CD4-positive, alpha-beta T cell treated with Interleukin-4 for 4 hours (primary cell): ENCODE data around the gene MAPKAP1.

Experiments
- DNase-seq: peaks from one replicate; pipeline ENCODE4 v3.0.0-alpha.2; 2020

MAPKAP1 gene

DNA sequence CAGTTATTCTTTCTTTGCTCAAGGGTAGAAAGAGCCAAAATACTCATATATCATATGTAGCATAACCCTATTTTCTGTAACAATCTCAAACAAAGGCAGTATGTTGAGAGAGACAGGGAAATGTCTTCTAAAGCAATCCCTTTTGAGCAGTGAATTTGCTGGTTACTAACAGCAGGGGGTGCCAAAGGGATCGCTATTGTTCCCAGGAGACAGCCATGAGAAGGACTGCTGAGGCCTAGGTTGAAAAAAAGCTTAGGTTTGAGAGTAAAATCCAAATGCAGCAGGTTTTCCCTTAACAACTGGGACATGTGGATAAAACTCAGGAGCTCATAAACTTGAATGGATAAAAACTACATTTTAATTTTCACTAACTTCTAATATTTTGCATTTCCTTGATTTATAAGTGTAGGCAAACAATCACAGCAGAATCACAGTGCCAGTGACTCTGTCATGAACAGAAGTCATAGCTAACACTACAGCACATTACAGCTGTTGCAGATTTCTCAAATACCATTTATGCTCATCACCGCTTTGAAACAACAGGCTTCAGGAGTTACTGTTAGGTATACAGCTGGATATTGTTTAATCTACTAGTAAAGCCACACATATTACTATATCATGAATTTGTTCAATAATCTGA, 148.4 kb downstream of the MAPKAP1 start:
- peak; percentile 62 for DNase-seq

DNA sequence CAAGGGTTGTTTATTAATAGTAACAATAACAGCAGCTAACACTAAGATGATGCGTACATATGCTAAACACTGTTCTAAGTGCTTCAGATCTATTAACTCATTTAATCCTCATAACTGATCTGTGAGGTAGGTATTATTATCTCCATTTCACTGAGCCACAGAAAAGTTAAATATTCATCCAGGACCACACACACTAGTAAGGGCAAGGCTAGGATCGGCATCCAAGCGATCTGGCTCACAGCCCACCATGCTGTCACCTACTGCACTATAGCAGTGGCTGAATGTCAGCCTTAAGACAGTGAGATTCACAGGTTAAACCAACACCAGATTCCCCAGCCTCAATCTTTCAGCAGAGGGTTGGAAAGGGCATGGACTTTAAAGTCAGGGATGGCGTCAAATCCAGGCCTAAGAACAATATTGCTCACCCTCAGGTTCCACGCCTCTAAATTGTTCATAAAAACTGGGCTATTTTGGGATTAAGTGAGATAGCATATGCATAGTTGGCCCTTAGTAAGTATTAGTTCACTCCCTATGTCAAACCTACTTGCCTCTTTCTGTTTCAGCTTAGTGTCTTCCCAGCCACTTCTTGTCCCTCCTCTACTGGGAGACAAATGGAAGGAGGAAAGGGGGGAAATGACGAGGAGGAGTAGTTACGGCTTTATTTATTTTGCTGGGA, 150.8 kb downstream of the MAPKAP1 start:
- no peak for DNase-seq

DNA sequence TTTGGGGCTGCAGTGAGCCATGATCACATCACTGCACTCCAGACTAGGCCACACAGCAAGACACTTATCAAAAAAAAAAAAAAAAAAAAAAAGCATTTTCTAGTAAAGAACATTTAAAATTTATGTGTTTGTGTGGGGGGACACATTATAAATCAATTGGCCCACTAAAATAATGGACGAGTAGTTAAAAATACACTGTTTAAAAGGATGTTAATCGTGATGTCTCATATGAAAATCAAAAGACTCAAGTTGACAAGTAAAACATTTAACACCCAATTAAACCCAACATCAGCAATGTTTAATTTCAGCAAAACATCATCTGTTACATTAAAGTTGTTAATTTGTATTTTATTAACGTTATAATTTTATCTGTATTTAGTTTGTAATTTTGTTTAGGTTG, 152.3 kb downstream of the MAPKAP1 start:
- DNase-seq: no peak

DNA sequence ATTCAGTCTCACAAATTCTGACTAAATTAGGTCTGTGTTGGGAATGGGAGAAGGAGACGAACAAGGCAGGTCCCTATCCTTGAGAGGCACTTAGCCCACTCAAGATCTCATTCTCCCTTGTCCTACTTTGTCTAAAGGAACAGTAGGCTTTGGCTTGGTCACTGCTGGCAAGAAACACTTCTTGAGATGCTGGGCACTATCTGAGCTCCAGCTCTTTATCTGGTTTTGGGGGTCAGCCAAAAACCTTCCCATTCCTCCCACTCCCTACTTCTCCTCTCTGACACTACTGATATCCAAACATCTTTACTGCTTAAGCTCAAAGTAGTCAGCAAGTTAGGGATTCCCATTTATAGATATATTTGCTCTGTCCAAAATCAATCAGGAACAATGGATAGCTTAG, 155.2 kb downstream of the MAPKAP1 start:
- no peak for DNase-seq

DNA sequence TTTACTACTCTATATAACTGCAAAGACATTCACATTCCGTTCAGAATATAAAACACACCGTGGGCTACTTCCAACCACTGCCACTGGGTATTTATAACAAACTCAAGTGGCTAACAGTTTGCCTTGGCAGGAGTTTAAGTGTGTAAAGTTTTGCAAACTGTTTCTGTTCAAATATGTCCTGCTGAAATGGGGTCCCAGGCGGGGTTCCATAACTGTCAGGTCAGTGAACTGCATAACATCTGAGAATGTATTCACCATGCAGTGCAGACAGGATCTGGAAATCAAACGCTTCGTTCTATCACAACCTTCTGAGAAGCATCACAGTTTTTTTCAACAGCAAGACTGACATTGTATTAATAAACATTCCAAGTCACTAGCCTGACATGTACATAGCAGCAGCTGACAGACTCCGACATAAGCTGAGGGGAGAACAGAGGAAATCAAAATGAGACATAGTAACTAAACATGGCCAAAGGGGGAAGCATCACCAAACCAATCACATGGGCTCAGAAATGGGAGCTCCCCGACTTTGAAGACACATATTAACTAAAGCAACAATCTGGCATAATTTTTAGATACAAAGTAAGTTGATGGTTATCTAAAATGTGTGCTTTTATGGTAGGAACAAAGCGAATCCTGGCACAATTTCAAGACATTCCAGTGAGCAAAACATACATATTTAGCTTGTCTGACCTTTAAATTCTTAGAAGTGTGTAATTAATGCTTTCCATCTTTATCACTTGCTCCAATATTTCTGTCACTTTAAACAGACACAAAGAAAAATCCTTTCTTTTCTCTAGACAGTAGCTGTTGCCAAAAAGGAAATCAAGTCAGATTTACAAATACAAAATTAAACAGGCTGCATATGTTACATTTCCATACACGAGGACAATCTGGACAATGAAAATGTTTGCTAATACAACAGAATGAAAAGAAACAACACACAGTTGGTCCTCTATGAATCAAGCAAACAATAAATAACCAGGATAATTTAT, 156.8 kb downstream of the MAPKAP1 start:
- DNase-seq: no peak

DNA sequence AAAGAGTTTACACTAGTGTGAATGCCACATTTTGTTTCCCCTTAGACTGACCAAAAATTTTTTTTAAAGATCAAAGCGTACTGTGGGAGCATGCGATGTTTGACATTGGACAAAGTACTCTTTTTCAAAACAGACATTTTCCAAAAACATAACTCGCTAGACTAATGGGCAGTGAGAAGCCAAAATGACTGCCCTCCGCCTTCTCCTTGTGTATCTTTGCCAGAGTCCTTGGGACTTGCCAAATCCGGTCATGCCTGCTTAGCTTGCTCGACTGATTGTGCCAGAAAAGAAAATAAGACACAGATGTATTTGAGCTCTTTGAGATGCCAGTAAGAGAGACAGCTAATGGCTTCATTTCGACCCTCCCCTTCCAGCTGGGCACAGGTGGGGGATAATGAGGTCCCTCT, 157.5 kb downstream of the MAPKAP1 start:
- no peak for DNase-seq

DNA sequence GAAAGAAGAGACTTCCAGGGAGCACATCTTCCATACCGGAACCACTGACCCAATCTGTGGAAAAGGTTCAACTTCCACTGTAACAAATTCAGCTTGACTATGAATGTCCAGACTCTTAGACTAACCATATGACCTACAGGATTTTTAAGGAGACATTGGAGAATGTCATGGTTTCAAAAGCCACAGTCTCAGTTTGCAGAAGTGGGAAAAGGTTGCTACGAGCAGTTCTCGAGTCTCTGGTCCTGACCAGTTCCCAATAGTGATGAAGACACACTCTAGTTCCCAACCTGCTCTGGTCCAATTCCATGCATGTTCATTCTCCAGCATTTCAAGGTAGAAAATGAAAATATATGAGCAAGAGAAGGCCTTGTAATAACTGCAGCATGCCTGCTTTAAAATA, 158.0 kb downstream of the MAPKAP1 start:
- no peak for DNase-seq

DNA sequence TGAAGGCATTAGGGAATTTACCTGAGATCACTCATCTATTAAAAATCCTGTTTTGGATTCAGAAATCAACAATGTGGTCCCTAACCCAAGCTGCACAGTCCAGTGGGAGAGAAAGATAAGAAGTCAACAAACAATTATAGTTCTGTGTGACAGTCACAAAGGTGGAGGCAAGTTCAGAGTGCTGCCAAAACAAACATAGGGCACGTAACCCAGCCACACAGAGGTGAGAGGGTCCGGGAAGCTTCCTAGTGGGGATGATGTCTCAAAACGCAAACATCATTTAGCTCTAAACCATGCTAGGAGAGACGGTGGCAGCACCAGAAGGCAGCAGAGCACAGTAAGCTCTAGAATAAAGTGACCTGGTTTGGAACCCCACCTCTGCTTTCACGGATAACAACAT, 158.9 kb downstream of the MAPKAP1 start:
- no peak for DNase-seq

DNA sequence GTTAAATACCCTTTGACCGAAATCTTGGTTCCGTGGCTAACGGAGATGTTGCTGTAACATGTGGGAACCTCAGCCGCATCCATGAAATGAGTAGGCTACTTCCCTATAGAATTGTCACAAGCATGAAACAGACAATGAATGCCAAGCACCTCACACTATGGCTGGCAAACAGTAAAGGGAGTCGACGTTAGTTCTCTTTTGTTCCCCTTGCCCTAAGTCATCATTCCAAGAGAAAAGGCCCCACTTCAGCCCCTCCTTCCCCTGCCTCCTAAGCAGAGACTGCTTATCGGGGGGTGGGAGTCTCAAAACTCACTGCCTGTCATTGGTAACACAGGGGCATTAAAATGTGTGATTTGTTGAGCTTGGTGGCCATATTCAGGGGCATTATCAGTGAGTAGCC, 159.6 kb downstream of the MAPKAP1 start:
- DNase-seq: no peak

DNA sequence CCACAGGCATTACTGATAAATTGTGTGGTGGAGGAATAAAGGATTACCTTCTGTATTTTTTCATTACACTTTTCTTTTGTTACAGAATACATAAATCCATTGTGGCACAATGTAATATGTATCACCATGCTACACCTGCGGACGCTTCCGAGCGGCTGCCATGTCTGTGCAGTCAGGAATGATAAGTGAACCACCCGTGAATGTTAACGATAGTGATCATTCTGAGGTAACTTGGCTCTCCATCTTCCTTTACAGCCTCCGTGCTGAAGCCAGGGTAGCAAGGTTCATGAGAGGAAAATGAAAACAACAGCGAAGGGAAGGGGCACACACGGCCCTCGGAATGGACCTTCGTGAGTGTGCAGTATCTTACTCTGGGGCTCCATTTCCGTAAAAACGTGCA, 161.2 kb downstream of the MAPKAP1 start:
- DNase-seq: no peak

DNA sequence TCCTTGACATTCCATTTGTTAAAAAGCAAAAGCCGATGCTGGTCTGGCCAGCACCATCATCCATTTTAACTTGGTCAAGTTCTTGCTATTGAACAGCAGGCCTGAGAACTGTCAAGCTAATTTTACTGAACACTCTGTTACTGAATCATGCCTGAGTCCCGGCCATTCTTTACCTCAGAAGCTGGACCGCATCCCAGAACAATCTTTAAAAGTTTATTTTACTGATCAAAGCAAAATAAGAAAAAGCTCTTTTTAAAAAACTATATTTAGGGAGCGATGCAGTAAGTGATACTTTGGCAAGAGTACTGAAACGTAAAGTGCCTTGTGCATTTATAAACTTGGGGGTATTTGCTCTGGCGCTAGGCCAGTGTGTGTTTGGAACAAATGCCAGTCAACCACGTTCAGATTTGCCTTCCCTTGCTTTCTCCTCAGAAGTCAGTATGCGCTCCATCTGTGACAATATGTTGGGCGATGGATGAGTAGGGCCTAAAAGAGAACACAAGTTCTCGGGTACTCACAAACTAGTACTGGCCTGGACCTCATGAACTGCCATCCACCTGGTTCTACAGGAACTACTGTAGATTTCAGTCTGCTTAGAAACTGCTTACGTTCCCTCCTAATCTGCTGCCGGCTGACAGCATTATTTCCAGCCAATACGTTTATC, 161.9 kb downstream of the MAPKAP1 start:
- DNase-seq: no peak

DNA sequence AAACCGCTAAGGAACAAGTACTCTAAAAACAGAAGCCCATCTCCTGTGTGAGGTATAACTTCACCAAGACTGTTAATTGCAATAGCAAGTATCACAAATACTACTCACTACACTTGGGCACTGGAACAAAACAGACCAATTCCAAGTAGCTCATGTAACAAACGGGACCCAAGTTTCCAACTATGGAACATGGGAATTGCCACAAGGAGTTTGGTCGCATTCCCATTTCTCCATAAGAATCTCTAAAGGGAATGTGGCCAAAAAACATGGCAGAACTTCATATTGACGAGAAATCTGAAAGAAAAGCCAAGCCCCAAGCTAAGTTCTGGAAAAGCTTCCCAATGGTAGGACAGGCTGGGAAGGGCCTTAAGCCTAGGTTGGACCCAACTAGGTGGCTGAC, 162.5 kb downstream of the MAPKAP1 start:
- no peak for DNase-seq

DNA sequence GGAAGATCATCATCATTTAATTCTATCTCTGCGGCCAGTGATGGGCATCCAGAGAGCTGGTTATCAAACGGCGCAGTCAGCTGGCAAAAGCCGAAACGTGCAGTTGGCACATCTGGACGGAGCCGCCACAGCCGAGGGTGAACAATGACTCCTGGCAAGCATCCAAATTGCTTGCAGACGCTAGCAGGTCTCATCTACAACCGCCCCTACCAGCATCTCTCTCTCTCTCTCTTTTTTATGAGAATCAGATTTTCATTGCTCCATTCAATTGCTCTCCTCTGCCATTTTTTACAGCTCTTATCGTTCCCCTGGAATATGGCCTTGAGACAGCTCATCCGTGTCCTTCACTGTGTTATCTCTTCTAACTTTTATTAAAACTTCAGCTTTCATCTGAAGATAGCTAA, 165.2 kb downstream of the MAPKAP1 start:
- no peak for DNase-seq

DNA sequence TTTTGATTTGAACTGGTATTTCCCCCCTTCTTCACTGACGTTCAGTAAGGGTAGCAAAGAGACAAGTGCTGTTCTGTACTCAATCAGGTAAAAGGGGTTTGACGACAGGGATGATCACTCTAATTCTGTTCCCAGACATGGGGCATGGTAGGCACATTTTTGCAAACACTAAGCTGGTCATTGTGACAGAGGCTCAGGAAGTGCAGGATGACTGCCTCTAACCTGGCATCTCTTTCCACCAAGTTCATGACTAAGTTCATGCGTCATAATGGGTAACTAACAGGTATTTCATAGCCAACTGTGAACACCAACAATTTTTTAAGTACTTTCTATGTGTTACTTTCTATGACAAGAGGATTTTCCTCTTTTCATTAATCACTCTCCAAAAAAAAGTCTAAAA, 166.5 kb downstream of the MAPKAP1 start:
- no peak for DNase-seq

DNA sequence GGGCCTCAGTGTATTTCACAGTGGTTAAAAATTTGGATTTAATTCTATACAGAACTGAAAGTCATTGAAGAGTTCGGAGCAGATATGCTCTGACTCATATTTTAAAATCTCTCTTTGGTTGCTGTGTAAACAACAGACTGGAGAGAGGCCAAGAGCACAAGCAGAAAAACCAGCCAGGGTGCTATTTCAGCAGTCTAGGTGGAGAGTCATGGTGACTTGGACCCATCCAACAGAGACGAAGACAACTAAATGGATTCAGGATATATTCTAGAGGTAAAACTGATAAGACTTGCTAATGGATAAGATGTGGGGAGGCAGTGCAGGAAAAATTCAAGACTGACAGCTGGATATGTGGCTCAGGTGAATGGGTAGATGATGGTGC, 168.9 kb downstream of the MAPKAP1 start:
- DNase-seq: no peak

DNA sequence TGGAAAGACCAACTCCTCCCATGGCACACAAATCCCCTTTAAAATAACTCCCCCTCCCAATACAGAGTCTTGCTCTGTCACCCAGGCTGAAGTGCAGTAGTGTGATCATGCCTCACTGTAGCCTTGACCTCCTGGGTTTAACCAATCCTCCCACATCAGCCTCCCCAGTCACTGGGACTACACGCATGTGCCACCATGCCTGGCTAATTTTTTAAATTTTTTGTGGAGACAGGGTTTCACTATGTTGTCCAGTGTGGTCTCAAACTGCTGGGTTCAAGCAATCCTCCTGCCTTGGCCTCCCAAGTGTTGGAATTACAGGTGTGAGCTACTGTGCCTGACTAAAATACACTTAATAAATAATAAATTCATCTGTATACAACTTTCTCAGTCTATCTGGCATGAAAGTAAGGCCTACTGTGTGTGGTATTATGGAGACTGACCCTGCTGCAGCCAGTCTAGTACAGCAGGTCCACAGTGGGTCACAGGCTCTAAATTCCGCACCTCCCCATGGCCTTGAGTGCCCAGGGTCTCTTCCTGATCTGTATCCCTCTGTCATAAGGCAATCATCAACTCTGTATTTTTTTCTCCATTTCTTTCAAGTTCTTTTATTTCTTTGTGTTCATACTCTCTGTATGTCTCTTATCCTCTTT, 169.4 kb downstream of the MAPKAP1 start:
- no peak for DNase-seq

DNA sequence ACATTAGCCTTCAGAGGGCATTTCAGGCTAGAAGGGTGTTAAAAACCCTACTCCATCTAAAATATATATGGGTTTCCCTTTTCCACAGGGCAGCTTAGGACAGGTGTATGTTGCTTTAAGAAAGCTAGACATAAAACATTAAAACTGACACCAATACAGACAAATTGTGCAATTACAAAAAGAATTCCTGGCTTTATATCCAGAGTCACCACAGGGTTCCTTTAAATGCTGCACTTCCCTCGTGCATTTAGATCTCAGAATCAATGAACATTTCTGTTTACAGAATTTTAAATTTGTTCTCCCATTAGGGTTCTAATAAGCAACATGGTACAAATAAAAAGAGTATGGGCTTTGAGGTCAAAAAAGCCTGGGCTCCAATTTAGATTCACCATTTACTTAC, 170.2 kb downstream of the MAPKAP1 start:
- DNase-seq: no peak

DNA sequence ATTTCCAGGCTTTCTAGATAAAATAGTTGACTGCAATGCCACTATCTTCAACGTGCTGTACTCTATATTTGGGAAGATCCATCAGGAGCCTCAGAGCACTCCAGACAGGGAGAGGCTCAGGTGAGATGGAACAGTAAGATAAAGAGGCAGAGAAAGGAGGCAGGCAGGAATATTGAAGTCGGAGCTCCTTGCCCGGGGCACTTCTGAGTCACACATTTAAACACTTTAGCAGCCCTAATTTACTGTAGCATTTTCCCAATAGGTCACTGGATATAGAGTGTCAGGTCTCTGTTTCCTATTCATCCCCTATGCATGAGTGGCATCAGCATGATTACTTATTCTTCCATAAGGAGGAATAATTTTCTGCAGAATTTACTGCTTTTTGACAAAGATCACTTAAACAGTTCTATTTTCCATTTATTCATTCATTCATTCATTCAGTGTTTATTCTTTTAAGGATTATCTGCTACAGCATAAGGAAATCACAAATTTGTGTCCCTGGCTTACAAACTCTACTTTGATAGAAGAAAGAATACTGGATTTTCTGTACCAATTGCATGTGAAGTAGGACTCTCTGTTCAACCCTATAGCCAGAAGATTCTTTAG, 170.7 kb downstream of the MAPKAP1 start:
- no peak for DNase-seq

DNA sequence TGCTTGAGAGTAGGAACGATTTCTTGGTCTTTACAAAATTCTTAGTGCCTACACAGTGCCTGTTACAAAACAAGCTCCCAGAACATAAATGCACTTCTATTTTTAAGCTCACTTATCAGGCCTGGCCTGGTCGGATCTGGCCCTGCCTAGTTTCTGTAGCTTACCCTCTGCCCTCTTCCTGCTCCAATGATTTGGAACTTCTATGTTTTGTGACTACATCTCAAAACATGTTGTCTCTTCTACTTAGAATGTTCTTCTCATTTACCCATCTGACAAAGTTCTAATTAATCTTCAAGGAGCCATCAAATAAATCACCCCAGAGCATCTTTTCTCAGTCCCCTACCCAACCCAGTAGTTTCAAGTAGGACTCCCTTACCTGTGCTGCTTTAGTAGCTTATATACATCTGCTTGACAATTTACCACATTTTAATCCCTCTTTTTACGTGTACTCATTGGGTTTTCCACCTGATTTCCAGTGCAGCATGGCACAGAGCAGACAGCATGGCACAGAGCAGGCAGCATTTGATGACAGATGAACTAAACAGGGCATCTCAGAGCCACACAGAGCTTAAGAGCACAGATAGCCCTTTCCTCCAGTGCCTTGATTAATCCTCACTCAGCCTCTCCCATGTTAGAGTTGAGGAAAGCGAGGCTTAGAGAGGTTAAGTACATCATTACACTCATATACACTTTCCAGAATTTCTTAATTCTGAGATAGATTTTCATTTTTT, 171.9 kb downstream of the MAPKAP1 start:
- DNase-seq: no peak

DNA sequence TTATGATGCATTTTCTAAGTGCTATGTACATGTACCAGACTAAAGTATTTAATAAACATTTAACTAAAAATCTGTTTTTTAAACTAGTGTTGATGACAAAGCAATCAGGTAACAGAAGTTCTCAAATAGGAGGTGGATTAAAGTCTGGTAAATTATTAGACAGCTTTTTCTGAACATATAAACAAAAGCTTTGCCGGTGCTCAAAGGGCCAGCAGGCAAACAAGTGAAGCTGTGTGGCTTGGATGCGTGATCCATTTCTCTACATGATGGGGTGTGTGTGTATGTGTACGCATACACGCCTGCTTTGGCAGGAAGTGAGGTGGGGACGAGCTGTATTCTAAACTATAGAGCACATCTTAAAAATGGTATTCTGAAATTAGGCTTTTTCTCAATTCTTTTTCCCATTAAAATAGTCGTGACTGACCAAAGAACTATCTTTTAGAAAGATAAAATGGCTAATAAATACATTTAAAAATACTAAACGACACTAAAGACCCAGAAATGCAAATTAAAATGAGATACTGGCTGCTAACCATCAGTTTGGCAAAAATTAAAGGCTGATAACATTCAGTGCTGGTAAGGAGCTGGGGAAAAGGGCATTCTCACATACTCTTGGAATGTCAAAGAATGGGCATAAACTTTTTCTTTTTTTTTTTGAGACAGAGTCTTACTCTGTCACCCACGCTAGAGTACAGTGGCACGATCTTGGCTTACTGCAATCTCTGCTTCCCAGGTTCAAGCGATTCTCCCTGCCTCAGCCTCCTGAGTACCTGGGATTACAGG, 174.0 kb downstream of the MAPKAP1 start:
- DNase-seq: no peak

DNA sequence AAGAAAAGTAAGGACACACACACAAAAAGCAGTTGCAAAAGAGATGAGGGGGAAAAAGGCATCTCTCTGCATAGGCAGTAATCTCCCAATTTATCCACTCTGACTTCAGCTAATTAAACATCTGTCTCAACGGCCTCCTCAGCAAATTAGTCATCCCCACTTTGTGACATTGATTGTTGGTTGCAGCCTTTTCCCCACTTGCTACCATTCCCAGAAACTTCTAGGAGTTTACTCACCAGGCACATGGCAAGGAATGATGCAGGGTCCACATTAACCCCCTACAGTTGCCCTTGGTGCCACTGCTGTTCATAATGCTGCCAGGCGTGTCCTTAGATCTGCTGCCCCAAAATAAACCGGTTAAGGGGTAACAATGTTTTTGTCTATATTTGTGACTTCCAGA, 174.6 kb downstream of the MAPKAP1 start:
- DNase-seq: no peak
